HEK293T (cell line): ENCODE measurements around the gene STPG3.

Experiments used
- BHLHE40 ChIP-seq: fragments of 450-650 bp; IDR thresholded peaks from 2 replicates; pipeline ENCODE4 v1.6.1; 2016; ENCODE audit warnings: mild to moderate bottlenecking, moderate library complexity, borderline replicate concordance
- FOXA1 ChIP-seq: fragments of 450-650 bp; IDR thresholded peaks from 2 replicates; pipeline ENCODE4 v1.6.1; 2016; ENCODE audit warnings: mild to moderate bottlenecking
- FOXK2 ChIP-seq: fragments of 450-650 bp; IDR thresholded peaks from 2 replicates; pipeline ENCODE4 v1.6.1; 2016; ENCODE audit warnings: mild to moderate bottlenecking
- FOXM1 ChIP-seq: fragments of 450-650 bp; IDR thresholded peaks from 2 replicates; pipeline ENCODE4 v1.6.1; 2017; ENCODE audit warnings: mild to moderate bottlenecking, borderline replicate concordance
- HDGF ChIP-seq: fragments of 450-650 bp; IDR thresholded peaks from 2 replicates; pipeline ENCODE4 v1.6.1; 2017; ENCODE audit warnings: antibody characterized with exemption, borderline replicate concordance
- LEF1 ChIP-seq: fragments of 450-650 bp; IDR thresholded peaks from 2 replicates; pipeline ENCODE4 v1.6.1; 2017; ENCODE audit warnings: mild to moderate bottlenecking, borderline replicate concordance
- NFRKB ChIP-seq: fragments of 450-650 bp; IDR thresholded peaks from 2 replicates; pipeline ENCODE4 v1.6.1; 2016; ENCODE audit warnings: mild to moderate bottlenecking, moderate library complexity
- SP1 ChIP-seq: fragments of 450-650 bp; IDR thresholded peaks from 2 replicates; pipeline ENCODE4 v1.6.1; 2017
- TARDBP ChIP-seq: fragments of 450-650 bp; IDR thresholded peaks from 2 replicates; pipeline ENCODE4 v1.6.1; 2016

GRCh38 chr9:137216188-137216965 is 34.7 kb upstream of the STPG3 start:
- TF ChIP-seq BHLHE40, result no peak
- no peak for TF ChIP-seq SP1
- no peak for TF ChIP-seq NFRKB
- TF ChIP-seq FOXK2, result no peak
- TF ChIP-seq LEF1, result no peak
- TF ChIP-seq TARDBP, result no peak
- no peak for TF ChIP-seq FOXA1
- TF ChIP-seq FOXM1, result no peak
- TF ChIP-seq HDGF, result no peak
